Stimulated activated naive CD8-positive, alpha-beta T cell treated with anti-CD3 and anti-CD28 coated beads, Interleukin-15, amount 100 ng/mL, for 72 hours (primary cell): Measurements from ENCODE around the gene GRB2.
"Not testable (repeated sequence)": the region's sequence is repeated elsewhere in the genome, so short reads cannot be mapped to it uniquely, and the experiment has no call there.

ENCODE experiments used
- ATAC-seq: fragments of 150-1000 bp; cut with Tn5 transposase; 2 replicates; pipeline ENCODE4 v1.10.0; 2021; ENCODE audit warnings: mild to moderate bottlenecking, moderate library complexity
- DNase-seq, 2 donors: peaks; one replicate each; pipeline ENCODE4 v3.0.0; 2021 to 2022
- H3K27ac Mint-ChIP-seq, 2 donors: one replicate each; pipeline ENCODE4 v1.8.0; 2022; ENCODE audit warnings: mild to moderate bottlenecking in 2 of 2, mixed read lengths in 2 of 2, moderate library complexity in 2 of 2
- H3K27me3 Mint-ChIP-seq: one replicate; pipeline ENCODE4 v1.8.0; 2022; ENCODE audit warnings: mixed read lengths
- H3K4me1 Mint-ChIP-seq: one replicate; pipeline ENCODE4 v1.8.0; 2022; ENCODE audit warnings: mild to moderate bottlenecking, mixed read lengths
- H3K4me3 Mint-ChIP-seq, 2 donors: one replicate each; pipeline ENCODE4 v1.8.0; 2022; ENCODE audit warnings: mild to moderate bottlenecking in 2 of 2, mixed read lengths in 2 of 2, moderate library complexity in 1 of 2
- H3K9me3 Mint-ChIP-seq, 2 donors: one replicate each; pipeline ENCODE4 v1.8.0; 2022; ENCODE audit warnings: mixed read lengths in 2 of 2

The GRB2 gene

DNA sequence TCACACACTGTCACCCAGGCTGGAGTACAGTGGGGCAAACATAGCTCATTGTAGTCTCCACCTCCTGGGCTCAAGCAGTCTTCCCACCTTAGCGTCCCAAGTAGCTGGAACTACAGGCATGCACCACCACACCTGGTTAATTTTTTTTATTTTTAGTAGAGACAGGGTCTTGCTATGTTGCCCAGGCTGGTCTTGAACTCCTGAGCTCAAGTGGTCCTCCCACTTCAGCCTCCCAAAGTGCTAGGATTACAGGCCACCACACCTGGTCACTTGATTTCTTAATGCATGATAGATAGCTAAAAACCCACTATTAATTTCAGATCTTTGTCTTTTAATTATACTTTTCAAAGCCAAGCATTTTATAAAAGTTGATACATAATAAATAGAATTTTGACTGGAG is 26.1 kb downstream of the GRB2 start:
- not testable (repeated sequence) for H3K9me3 Mint-ChIP-seq, H3K27me3 Mint-ChIP-seq, ATAC-seq, H3K4me3 Mint-ChIP-seq, DNase-seq
- H3K4me1 Mint-ChIP-seq: peaks cover 40% of the 10 kb centered on the region
- peak overlapping the region in 1 of 2 donors; percentile 54 for H3K27ac Mint-ChIP-seq

DNA sequence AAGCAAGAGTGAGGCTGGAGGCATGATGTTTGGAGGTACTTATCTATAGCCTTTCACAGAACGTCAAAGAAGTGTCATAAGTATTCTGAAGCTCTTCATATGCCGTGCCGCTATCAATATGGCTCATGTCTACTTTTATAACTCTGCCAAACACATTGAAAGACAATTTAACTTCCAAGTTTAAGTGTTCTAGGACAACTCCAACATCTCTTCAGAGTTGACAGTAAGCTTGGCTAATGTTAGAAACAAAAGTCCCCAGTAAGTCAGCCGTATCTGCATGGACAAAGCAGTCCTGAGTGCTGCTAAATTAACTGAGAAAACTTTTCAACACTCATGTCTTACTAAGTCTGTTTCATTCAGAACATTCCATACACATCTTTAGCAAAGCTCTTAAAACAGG is 32.2 kb downstream of the GRB2 start:
- Mint-ChIP-seq H3K27ac (no peak overlapping the region), H3K4me3 (no peak overlapping the region), H3K9me3 (no peaks in the 10 kb centered on the region), H3K4me1 (peaks cover 63% of the 10 kb centered on the region), H3K27me3 (no peaks in the 10 kb centered on the region)
- DNase-seq: no peak
- ATAC-seq: no peak

DNA sequence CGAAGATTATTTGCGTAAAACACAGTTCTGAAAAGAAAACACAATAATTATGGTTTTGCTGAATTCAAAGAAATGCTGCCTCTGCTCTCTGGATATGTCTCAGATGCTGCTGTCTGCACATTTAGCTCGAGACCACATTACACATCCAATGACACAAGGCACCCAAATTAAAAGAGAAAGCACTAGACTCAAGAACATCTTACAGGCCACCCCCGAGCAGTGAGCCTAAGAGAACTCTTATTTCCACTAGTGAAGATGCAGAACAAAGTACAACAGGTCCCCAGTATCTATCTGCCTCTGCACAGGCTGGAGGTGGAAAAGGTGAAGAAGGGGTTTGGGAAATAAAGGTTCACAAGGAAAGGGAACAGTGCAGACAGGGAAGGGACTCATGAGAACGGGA is 33.5 kb downstream of the GRB2 start:
- ATAC-seq: peak; percentile 87
- no peak for DNase-seq
- Mint-ChIP-seq H3K27ac (no peak overlapping the region), H3K4me3 (peak overlapping the region in 1 of 2 donors; percentile 43), H3K4me1 (peaks cover 70% of the 10 kb centered on the region), H3K9me3 (no peaks in the 10 kb centered on the region), H3K27me3 (no peaks in the 10 kb centered on the region)

DNA sequence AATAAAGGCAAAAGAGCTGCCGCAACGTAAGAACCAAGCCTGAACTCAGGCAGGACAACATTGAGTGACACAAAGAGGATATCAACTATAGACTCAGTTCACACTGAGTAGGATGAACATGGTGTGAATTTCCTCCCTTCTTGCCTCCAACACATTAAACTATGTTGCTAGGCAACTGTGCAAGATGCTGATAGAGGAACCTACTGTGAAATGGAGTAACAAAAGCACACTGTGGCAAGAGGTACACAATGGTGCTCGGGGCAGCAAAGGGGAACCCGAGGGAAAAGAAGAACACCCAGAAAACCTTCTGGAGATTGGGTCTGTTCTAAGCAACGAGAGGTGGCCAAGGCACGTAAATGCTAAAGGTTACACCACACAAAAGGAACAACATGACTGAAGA is 34.1 kb downstream of the GRB2 start:
- peak overlapping the region in 1 of 2 donors; percentile 49 for H3K27ac Mint-ChIP-seq
- H3K4me3 Mint-ChIP-seq: peak overlapping the region in 1 of 2 donors; percentile 21
- no peaks in the 10 kb centered on the region for H3K9me3 Mint-ChIP-seq
- no peaks in the 10 kb centered on the region for H3K27me3 Mint-ChIP-seq
- DNase-seq (no peak), ATAC-seq (peak; percentile 57)
- H3K4me1 Mint-ChIP-seq: peaks cover 76% of the 10 kb centered on the region

DNA sequence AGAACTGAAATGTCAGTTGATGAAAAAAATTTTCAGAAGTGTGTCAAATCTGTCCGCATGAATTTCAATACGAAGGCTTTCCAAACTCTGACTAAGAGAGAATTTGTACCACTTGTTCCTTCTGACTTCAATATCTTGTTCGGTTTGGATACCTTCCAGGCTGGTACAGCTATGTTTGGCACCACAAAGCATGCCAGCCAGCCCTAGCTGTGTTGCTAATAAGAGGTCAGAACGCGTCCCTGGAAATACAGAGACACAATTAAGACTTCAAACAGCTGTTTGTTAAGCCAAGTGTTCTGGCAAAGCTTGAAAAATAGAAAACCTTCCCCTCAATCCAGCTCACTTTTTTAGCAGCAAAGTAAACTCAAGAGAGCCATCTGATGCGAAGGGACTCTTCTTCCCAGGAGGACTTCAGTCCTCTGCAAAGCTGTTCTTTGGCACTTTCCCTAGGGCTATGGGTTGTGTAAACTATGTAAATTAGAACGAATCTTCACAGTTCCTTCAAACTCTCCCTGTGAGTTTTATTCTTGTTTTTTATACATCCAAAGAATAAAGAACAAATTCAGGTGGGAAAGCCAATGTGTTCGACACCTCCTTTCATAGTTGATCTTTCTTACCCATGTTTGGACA is 35.1 kb downstream of the GRB2 start:
- no peak for DNase-seq
- no peak for ATAC-seq
- Mint-ChIP-seq H3K27ac (no peak overlapping the region), H3K27me3 (no peaks in the 10 kb centered on the region), H3K9me3 (no peaks in the 10 kb centered on the region), H3K4me3 (no peak overlapping the region), H3K4me1 (peaks cover 83% of the 10 kb centered on the region)

DNA sequence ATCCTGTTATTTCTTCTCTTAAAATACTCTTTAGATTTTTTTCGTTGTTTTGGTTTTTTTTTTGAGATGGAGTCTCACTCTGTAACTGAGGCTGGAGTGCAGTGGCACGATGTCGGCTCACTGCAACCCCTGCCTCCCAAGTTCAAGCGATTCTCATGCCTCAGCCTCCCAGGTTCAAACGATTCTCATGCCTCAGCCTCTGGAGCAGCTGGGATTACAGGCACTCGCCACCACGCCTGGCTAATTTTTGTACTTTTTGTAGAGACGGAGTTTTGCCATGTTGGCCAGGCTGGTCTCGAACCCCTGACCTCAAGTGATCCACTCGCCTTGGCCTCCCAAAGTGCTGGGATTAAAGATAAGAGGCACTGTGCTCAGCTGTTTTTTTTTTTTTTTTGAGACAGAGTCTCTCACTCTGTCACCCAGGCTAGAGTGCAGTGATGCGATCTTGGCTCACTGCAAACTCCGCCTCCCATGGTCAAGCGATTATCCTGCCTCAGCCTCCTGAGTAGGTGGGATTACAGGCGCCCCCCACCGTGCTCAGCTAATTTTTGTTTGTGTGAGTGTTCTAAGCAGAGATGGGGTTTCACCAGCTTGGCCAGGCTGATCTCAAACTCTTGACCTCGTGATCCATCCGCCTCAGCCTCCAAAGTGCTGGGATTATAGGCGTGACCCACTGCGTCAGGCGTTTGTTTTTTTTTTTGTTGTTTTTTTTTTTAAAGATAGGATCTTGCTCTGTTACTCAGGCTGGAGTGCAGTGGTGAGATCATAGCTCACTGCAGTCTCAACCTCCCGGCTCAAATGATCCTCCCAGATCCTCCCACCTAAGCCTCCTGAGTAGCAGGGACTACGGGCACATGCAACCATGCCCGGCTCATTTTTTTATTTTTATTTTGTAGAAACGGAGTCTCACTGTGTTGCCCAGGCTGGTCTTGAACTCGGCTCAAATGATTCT is 37.4 kb downstream of the GRB2 start:
- DNase-seq: not testable (repeated sequence)
- H3K4me3 Mint-ChIP-seq: peak overlapping the region in 1 of 2 donors; percentile 26

DNA sequence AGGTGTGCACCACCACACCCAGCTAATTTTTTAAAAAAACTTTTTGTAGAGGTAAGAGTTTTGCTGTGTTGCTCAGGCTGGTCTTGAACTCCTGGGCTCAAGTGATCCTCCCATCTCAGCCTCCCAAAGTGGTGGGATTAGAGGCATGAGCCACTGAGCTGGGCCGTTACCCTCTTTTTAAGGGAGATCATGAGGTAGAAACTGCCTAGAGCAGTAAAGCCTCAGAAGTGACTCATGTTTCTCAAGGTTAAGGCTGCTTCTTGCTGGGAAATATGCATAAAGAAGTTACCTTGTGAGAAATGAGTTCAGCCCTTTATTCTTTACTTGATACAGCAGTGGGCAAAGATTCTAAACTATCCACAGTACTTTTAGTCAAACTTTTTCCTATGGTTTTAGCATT is 38.2 kb downstream of the GRB2 start:
- peak; percentile 71 for ATAC-seq
- H3K27me3 Mint-ChIP-seq: no peaks in the 10 kb centered on the region
- H3K27ac Mint-ChIP-seq: no peak overlapping the region
- no peaks in the 10 kb centered on the region for H3K9me3 Mint-ChIP-seq
- H3K4me1 Mint-ChIP-seq: peaks cover 90% of the 10 kb centered on the region
- no peak for DNase-seq
- no peak overlapping the region for H3K4me3 Mint-ChIP-seq

More for the DNA sequence above, 37.4 kb downstream of the GRB2 start:
- H3K27ac Mint-ChIP-seq, H3K9me3 Mint-ChIP-seq, H3K27me3 Mint-ChIP-seq, ATAC-seq: not testable (repeated sequence)
- peaks cover 90% of the 10 kb centered on the region for H3K4me1 Mint-ChIP-seq

DNA sequence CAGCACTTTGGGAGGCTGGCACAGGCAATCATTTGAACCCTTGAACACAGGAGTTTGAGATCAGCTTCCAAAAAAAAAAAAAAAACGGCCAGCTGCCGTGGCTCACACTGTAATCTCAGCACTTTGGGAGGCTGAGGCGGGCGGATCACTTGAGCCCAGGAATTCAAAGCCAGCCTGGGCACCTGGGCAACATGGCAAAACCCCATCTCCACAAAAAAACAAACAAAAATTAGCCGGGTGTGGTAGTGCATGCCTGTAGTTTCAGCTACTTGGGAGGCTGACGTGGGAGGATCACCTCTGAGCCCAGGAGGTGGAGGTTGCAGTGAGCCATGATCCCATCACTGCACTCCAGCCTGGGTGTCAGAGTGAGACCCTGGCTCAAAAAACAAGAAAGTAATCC is 39.0 kb downstream of the GRB2 start:
- ATAC-seq (no peak), DNase-seq (no peak)
- no peaks in the 10 kb centered on the region for H3K9me3 Mint-ChIP-seq
- peaks cover 90% of the 10 kb centered on the region for H3K4me1 Mint-ChIP-seq
- no peak overlapping the region for H3K27ac Mint-ChIP-seq
- no peaks in the 10 kb centered on the region for H3K27me3 Mint-ChIP-seq
- no peak overlapping the region for H3K4me3 Mint-ChIP-seq

DNA sequence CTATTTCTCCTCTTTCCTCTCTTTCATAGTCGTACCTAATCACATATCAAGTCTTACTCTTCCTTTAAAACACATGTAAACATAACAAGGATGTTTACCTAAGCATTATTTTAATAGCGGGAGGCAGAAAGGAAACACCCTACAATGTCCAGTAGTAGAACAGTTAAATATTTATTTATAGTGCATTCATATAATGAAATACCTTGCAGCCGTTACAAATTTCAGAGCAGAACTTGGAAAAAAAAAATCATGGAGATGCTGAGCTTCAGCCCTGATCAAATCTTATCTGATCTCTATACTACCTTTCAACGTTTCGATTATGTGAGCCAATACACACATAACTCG is 39.6 kb downstream of the GRB2 start:
- peak overlapping the region; percentile 30 for H3K4me3 Mint-ChIP-seq
- peaks cover 91% of the 10 kb centered on the region for H3K4me1 Mint-ChIP-seq
- no peaks in the 10 kb centered on the region for H3K27me3 Mint-ChIP-seq
- no peak for DNase-seq
- no peak overlapping the region for H3K27ac Mint-ChIP-seq
- no peaks in the 10 kb centered on the region for H3K9me3 Mint-ChIP-seq
- ATAC-seq: no peak

DNA sequence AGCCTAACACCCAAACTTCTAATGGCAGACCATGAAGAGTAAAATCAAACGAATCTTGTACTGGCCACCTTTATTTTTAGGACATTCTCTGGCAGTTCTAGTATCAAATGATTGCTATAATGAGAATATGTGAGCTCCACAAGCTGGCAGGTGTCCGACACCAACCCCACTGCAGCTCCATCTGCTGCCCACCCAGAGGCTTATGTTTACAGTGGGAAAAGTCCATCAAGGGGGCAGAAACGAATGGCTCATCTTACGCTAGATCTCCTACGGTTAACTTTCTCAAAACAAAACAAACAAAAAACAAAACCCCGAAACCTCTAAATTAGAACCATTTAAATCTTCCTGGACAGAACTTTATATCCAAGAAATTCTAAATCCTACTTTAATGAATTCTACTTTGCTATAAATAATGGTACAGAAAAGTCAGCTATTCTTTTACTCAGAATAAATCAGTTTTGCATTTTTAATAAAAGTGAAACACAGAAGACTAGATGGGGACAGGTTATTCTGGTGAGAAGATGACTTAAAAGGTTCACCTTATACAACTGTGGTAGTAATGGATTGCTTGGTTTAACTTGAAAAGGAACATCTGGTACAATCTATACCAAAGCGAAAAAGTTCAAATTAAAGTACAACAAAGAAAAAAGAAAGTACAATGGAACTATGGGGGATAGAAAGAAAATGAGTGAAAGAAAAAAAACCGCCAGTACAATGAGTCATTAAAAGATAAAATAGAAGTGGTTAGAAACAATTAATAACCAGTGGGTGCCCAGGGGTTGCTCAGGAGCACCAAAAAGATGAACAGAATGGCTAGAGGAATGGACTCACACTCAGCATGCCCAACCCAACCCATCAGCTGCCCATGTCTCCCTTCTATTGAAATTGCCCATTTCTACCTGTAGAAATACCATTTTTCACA is 40.2 kb downstream of the GRB2 start:
- Mint-ChIP-seq H3K9me3 (no peaks in the 10 kb centered on the region), H3K27me3 (no peaks in the 10 kb centered on the region), H3K27ac (peak overlapping the region in 1 of 2 donors; percentile 16), H3K4me1 (peaks cover 94% of the 10 kb centered on the region), H3K4me3 (peak overlapping the region; percentile 30)
- ATAC-seq (peak; percentile 55), DNase-seq (no peak)

DNA sequence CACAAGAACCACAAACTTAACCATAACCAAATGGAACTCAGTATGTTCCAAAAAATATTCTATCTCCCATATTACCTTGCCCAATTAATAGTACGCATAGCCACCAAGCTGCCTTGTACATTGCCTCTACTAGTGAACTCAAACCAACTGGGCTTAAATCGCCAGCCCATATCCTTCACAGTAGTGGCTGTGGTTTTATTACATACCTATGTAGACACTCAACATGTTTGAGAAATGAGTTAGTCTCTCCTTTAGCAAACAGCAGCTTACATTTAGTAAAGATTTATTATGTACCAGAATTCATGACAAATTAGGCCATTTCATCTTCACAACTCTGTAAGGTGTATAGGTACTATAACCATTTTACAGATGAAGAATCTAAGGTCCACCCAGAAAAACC is 41.4 kb downstream of the GRB2 start:
- ATAC-seq (peak; percentile 35), DNase-seq (no peak)
- peak overlapping the region in 1 of 2 donors; percentile 59 for H3K4me3 Mint-ChIP-seq
- H3K9me3 Mint-ChIP-seq: no peaks in the 10 kb centered on the region
- H3K27ac Mint-ChIP-seq: no peak overlapping the region
- no peaks in the 10 kb centered on the region for H3K27me3 Mint-ChIP-seq
- peaks cover 97% of the 10 kb centered on the region for H3K4me1 Mint-ChIP-seq

DNA sequence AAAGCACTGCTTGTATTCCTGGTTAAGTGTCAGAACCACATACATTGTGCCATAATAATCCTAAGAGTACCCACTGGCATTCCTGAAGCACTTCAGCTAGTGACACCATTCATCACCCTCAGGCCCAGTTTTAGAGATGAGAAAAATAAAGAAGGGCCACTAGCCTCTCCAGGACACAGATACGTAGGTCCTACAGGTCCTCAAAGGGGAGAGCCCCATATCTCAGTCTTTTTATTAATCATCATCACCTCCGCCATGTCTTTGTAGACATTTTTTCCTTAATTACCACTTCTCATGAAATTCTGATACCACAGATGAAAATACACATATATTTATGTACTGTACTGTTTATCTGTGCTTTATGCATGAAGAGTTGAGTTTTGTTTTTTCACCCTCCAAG is 43.5 kb downstream of the GRB2 start:
- Mint-ChIP-seq H3K4me1 (peaks cover 91% of the 10 kb centered on the region), H3K27me3 (no peaks in the 10 kb centered on the region), H3K4me3 (peak overlapping the region in 1 of 2 donors; percentile 57), H3K27ac (peak overlapping the region in 1 of 2 donors; percentile 41), H3K9me3 (no peaks in the 10 kb centered on the region)
- no peak for DNase-seq
- peak; percentile 65 for ATAC-seq

DNA sequence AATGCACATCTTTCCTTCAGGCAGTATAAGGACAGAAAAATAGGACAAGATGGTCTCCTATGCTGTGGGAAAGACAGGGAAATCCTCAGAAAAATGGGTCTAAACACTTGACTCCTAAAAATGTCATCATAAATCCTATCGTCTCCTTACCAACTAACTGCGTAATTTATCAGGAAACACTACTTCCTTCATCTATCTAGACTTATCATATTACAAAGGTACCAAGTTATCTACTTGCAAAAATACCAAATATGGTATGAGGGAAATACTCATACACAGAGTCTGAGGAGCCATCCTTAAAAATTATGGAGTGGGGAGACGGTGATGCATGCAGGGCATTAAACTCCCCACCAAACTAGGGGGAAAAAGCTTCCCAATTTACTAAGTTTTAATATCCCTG is 44.1 kb downstream of the GRB2 start:
- H3K4me1 Mint-ChIP-seq: peaks cover 91% of the 10 kb centered on the region
- ATAC-seq: no peak
- H3K4me3 Mint-ChIP-seq: no peak overlapping the region
- H3K9me3 Mint-ChIP-seq: no peaks in the 10 kb centered on the region
- H3K27me3 Mint-ChIP-seq: no peaks in the 10 kb centered on the region
- DNase-seq: no peak
- H3K27ac Mint-ChIP-seq: no peak overlapping the region

DNA sequence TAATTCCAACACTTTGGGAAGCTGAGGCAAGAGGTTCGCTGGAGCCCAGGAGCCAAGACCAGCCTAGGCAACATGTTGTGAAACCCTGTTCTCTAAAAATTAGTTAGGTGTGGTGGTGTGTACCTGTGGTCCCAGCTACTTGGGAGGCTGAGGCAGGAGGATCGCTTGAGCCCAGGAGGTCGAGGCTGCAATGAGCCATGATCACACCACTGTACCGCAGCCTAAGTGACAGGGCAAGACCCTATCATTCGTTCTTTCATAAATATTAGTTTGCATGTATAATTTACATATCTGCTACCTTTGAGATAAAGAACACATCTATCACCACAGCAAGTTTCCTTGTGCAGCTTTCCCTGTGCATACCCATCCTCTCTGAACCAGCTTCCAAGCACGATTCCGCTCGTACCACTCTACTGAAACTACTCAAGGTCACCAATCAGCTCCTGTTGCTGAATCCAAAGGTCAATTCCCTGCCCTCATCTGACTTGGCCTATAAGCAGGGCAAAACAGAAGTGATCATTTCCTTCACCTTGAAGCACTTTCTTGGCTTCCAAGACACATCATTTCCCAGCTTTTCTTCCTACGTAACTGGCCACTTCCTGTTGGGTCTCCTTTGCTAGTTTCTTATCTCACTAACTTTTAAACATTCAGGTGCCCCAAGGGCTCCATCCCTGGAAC is 49.1 kb downstream of the GRB2 start:
- Mint-ChIP-seq H3K4me3 (peak overlapping the region in 1 of 2 donors; percentile 7), H3K4me1 (peaks cover 69% of the 10 kb centered on the region), H3K27ac (peak overlapping the region in 1 of 2 donors; percentile 47), H3K9me3 (no peaks in the 10 kb centered on the region), H3K27me3 (no peaks in the 10 kb centered on the region)
- DNase-seq (no peak), ATAC-seq (no peak)

DNA sequence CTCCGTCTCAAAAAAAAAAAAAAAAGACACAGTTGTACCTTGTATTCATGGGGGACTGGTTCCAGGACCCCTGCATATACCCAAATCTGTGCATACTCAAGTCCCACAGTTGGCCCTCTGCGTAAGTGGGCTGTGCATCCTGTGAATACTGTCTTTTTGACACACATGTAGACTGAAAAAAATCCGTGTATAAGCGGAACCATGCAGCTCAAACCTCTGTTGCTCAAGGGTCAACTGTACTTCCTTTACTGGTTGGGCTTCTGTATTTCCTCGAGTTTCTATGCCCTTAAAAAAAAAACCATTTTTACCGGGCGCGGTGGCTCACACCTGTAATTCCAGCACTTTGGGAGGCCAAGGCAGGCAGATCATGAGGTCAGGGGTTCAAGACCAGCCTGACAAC is 52.3 kb downstream of the GRB2 start:
- Mint-ChIP-seq H3K9me3 (no peaks in the 10 kb centered on the region), H3K27ac (no peak overlapping the region), H3K4me1 (peaks cover 77% of the 10 kb centered on the region), H3K27me3 (no peaks in the 10 kb centered on the region), H3K4me3 (no peak overlapping the region)
- ATAC-seq (no peak), DNase-seq (no peak)
